HG02763 (cell line): ENCODE data around the gene KSR2.
"Not testable (repeated sequence)": the region's sequence is repeated elsewhere in the genome, so short reads cannot be mapped to it uniquely, and the experiment has no call there.

Source experiments
- ATAC-seq: cut with Tn5 transposase; IDR thresholded peaks from one replicate; pipeline ENCODE4 v1.9.1; 2021; ENCODE audit warnings: mild to moderate bottlenecking, moderate library complexity; ENCODE audit not compliant: unreplicated experiment

The KSR2 gene

DNA sequence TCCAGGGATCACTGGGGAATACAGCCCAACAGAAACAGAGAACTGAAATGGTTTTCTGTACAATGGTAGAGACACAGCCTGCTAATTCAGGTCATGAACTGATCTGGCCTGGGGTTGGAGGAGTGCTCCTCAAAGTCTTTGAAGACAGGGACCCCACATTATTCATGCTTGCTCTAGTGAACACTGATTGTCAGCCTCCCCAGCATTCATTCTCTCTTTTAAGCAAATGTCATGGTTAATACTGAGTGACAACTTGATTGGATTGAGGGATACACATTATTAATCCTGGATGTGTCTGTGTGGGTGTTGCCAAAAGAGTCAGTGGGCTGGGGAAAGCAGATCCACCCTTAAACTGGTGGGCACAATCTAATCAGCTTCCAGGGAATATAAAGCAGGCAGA, 319.0 kb downstream of the KSR2 start:
- ATAC-seq, result no peak

GRCh38 chr12:117646520-117646919, 322.3 kb downstream of the KSR2 start:
- ATAC-seq, result no peak

DNA sequence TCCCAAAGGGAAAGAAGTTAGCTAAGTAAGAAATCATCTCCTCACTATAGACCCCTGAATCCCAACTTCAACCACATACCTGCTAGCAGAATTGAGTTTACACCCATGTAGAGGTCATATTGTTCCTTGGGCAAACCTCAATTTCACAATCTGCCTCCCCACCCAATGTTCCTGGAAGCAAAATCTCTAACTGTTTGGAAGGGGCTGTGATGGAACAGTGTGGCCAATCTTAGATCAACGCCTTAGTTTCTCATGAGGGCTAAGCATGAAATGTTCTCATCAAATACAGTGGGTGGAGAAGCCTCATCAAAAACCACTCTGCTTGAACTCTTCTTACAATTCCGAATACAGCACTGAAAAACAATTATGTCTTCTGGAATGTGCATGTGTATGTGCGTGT, 323.3 kb downstream of the KSR2 start:
- ATAC-seq, result no peak

DNA sequence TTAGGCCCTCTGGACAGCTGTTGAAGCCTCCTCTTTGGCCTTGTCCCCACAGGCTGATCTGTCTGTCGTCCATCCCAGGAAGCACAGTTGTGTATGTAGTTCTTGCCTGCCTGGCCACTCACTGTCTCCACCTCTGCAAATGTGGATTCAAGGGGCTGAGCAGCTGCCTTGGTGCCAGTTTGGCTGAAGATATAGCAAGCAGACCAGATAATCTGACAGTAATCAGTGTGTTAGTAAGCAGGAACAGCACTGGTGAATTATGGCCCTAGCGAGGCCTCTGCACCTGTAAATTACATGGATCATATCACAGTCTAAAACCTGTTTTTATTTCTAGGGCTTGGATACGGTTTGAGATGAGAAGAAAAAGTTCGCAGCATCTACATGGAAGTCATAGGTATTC, 324.8 kb downstream of the KSR2 start:
- ATAC-seq, result no peak

DNA sequence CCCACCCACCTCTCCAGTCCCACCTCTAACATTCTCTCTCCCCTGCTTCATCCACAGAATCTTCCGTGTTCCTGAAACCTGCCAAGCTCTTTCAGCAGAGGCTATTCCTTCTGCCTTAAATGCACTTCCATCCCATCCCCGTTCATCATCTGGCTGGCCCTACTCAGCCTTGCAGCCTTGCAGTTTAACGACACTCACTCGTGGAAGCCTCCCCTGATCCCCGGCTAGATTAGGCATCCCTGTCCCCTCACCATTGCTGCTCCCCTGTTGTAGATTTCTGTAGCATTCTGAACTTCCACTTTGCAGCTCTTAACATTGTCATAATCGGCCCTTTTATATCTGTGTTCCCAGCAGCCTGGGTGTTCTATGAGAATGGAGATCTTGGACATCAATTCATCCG, 326.9 kb downstream of the KSR2 start:
- no peak for ATAC-seq

DNA sequence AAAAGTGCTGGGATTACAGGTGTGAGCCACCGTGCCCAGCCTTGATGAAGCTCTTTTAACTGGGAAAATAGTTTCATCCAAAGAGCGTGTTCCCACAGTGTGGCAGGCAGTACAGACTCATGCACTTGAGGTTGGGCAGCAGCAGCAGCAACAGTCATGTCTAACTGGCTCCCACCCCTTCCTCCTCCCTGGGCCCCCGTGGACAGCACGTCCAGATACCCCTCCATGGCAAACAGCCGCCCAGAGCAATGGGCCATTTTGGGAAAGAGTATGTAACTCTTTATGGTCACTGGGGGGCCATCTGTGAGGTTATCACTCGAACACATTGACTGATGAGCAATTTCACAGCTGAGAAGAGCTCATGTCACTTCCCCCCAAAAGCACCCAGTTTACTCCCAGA, 328.3 kb downstream of the KSR2 start:
- no peak for ATAC-seq

GRCh38 chr12:117629454-117629853, 339.3 kb downstream of the KSR2 start:
- ATAC-seq, result no peak

- not testable (repeated sequence) for ATAC-seq
Measured at GRCh38 chr12:117628711-117629110, 340.1 kb downstream of the KSR2 start.

DNA sequence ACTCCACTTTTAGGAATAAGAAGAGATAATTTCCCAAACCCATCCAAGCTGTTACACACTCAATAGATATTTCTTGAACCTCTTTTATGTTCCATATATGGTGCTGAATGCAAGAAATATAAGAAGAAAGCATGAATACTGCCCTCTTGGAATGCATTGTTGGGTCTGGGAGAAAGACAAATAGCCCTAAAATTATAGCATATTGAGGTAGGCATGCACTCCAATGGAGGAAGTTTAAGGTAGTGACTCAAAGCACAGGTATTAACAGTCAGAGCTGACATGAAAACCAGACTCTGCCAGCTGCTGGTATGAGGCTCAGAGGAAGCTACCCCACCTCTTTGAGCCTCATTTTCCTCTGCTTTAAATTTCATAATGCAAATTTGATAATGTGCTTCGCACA, 346.0 kb downstream of the KSR2 start:
- ATAC-seq, result no peak

DNA sequence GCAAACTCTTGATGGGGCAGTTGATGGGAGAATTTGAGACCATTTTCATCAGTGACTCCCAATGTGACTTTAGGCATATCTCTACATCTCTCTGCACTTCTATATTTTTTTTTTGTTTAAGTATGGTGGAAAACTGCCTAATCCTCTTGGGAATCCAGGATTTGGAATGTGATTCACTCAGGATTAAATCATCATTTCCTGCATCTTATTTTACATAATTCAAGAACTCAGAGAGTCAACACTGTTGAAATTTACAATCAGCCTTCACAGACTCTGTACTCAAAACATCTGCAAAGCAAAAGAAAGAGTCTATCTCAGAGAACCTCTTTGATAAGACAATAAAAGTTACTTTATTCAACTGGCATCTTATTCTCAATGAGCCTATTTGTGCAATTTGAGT, 346.7 kb downstream of the KSR2 start:
- no peak for ATAC-seq

DNA sequence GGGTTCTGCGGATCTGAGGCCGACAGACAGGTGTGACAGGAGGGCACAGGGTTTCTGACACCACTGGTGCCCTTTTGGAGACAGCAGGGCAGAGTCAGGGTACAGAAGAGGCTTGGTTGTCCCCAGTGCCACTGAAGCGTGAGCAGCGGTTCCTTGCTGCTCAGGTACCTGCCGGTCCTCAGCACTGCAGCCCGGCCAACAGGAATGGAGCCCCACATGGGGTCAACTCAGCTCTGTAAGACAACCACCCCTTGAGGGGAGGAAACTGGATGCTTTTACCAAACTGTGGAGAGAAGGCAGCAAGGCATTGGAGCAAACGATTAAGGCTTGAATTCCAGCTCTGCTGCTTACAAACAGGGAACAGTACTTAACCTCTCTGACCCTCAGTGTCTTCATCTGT, 361.0 kb downstream of the KSR2 start:
- no peak for ATAC-seq

- ATAC-seq, result no peak
Measured at GRCh38 chr12:117606945-117607344, 361.8 kb downstream of the KSR2 start.

GRCh38 chr12:117606024-117606423, 362.8 kb downstream of the KSR2 start:
- ATAC-seq, result no peak

DNA sequence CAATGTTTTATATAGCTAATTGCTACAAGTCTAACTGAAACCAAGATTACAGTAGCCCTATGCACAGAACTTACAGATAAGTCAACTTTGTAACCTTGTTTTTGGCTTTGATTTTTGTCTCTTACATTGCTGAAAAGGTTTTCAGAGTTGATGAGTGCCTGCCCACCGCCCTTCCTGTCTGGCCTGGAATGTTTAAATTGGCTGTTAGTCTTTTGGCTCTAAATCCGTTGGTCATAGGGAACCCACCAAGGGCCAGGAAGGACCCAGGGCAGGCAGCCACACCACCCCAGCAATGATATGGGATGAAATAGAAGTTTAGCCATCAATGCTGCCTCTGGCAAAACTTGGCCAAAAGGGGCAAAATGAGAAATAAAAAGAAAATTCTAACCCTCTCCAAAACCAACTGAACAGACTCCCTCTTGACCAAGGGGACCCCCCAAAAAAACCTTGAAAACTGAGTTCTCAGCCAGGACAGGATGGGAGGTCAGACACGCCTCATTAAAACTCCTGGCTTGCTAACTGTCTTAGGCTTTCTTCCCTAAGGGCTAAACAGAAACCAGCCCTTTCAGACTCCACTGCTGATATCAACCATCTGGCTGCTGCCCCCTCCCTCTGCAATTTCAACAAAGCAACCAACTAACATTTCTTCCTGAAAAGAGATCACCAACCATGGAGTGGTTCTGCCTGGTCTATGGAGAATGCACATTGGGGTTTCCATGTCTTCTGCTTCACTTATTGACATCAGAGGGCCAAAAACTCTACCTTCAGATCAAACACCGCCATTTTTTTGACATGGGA, 365.3 kb downstream of the KSR2 start:
- ATAC-seq, result no peak

- ATAC-seq, result no peak
Measured at GRCh38 chr12:117599849-117600248, 368.9 kb downstream of the KSR2 start.

DNA sequence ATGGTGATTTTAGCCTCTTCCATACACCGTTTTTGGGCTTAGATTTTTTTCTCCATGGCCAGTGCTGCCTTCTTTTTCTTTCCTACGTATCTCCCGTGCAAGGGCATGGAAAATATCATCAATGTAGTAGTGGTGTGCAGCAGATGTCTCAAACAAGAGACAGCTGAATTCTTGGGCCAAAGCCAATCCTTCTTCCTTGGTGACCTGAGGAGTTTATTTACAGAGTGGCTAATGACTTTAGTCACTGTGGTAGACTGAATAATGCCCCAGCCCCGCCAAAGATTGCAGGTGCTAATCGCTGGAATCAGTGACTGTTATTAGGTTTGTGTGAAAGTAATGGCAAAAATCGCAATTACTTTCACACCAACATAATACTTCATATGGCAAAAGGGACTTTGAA, 371.8 kb downstream of the KSR2 start:
- ATAC-seq, result no peak

GRCh38 chr12:117595751-117596150, 373.0 kb downstream of the KSR2 start:
- no peak for ATAC-seq

DNA sequence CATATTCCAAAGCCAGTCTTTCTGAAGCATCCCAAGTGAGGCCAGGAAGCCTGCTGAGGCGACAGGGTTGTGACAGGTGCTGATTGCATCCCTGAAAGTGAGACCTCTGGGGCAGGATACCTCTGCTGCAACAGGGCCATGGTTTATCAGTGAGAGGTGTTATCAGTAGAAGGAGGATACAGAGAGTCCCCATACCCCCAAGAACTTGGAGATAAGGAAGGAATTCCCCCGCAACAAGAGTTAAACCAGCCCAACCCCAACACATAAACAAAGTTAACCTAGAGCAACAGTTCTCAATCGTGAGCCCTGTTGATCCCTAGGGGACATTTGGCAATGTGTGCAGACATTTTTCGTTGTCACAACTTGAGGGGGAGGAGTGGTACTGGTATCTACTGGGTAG, 374.3 kb downstream of the KSR2 start:
- no peak for ATAC-seq

DNA sequence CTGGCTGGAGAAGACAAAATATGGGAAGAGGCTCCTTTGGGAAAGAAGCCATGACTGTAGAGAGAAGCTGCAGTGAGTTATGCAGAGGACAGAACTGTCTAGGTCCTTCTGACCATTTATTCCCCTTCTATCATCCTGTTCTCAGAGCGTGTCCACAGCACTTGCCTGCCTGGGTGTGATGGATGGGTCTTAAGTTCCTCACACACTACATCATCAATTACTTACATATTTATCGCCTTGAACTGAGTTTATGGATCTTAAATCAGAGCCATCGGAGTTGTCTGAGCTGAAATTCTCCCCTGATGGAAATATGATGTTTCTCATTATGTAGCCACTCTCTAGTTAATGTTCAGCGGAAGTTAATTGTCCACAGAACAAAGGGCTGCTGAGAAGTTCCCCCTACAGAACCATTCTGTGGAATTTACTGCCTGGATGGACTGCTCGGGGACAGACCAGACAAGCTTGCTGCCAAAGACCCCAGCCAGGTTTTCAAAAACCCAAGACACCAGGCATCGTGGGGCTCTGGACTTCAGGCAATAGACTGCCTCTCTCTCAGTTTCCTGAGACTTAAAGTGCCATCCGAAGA, 374.9 kb downstream of the KSR2 start:
- ATAC-seq, result no peak

DNA sequence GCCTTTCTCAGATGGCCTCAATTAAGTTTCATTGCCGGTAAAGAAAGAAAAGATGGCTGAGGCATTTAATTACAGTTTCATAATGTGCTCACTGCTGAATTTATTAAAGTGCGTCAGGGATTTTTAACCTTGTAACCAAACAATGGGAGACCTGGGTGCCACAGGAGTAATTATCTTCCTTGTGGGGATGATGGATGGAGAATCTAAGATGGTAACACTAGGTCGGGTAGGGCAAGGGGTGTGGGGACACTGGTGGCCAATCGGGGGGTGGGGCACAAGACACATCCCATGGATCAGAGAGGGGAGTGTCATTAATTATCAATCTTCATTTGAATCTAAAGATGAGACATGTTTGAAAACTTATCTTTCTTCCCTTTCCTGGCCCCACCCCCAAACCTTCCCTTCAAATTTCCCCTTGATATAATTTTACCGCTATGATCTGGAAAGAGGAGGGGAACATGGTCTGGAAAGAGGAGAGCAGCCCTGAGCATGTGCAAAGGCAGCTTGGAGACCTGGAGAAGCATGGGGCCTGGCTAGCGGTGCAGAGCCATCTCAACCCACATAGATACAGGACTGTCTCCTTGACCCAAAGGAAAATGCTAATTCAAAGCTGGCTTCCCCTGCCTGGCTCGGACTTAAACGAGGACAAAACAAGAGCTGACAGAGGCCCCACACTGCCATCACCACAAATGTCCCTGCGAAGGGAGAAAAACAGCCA, 376.0 kb downstream of the KSR2 start:
- no peak for ATAC-seq

DNA sequence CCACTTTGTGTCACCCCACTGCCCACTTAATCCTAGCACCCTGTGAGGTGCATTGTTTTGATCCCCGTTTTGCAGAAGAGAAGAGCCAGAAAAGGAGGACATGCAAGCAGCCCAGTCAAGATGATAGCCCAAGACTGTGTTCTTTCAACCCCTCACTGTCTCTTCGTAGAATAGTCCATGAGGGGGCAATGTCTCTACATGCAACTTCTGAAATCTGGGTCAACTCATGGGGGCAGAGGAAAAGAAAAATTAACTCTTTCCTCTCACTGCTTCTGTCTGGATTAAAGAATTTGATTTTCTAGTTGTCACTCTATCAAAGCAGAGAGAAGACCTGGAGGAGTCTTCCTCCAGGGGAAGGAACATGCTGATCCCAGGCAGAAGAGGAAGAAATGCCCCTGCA, 377.8 kb downstream of the KSR2 start:
- no peak for ATAC-seq

GRCh38 chr12:117590386-117590785, 378.4 kb downstream of the KSR2 start:
- ATAC-seq, result no peak
